PC-3 (cell line): ENCODE measurements around the gene CRADD. TPM values are rescaled to one million over a fixed set of nuclear protein-coding genes. Genes with fewer than 3 reads are reported as not detected.

ENCODE experiments used
- ATAC-seq: fragments of 200-7000 bp; cut with Tn5 transposase; 2 replicates; pipeline ENCODE4 v1.9.1; 2020; ENCODE audit warnings: mild to moderate bottlenecking, moderate library complexity
- BruUV-seq: library from RNA; stranded (reverse); fragments of 400-500 nt; replicated peaks from 2 replicates; lab custom pipeline; 2021; lab: Mats Ljungman, UMichigan
- CTCF ChIA-PET: fragments of 300-600 bp; sonication (Branson Sonifier 250); formaldehyde crosslinking; loops from one replicate; lab custom pipeline; 2022; ENCODE audit warnings: antibody characterized with exemption; lab: Charles Lee
- POLR2A ChIA-PET: fragments of 300-600 bp; sonication (Branson Sonifier 250); formaldehyde crosslinking; loops from one replicate; lab custom pipeline; 2022; ENCODE audit warnings: antibody characterized with exemption; ENCODE audit not compliant: unreplicated experiment; lab: Charles Lee
- DNase-seq: peaks from one replicate; pipeline ENCODE4 v3.0.0-alpha.2; 2015
- H2AFZ ChIP-seq: fragments of 300-600 bp; sonication (generic); 2 replicates; pipeline ENCODE4 v1.6.0; 2016; ENCODE audit warnings: antibody characterized with exemption, low read length
- H3F3A ChIP-seq: fragments of 300-600 bp; sonication (generic); one replicate; pipeline ENCODE4 v1.6.0; 2017; ENCODE audit warnings: antibody characterized with exemption, low read length, control low read depth, mild to moderate bottlenecking; ENCODE audit not compliant: unreplicated experiment
- H3K27ac ChIP-seq: fragments of 300-600 bp; sonication (generic); 2 replicates; pipeline ENCODE4 v1.5.1; 2016; ENCODE audit warnings: mild to moderate bottlenecking, low read length
- H3K27me3 ChIP-seq: fragments of 300-600 bp; sonication (generic); 2 replicates; pipeline ENCODE4 v1.6.1; 2016; ENCODE audit warnings: low read length, mixed read lengths
- H3K36me3 ChIP-seq: fragments of 300-600 bp; sonication (generic); 2 replicates; pipeline ENCODE4 v1.6.1; 2016; ENCODE audit warnings: low read depth, mixed run types, low read length, mixed read lengths
- H3K4me1 ChIP-seq: fragments of 300-600 bp; sonication (generic); 2 replicates; pipeline ENCODE4 v1.5.1; 2016; ENCODE audit warnings: low read length; ENCODE audit not compliant: insufficient read depth
- H3K4me2 ChIP-seq: fragments of 300-600 bp; sonication (generic); 2 replicates; pipeline ENCODE4 v1.6.0; 2016; ENCODE audit warnings: low read length
- H3K4me3 ChIP-seq: fragments of 300-600 bp; sonication (generic); 2 replicates; pipeline ENCODE4 v1.5.1; 2016; ENCODE audit warnings: mild to moderate bottlenecking, low read length, mixed read lengths
- H3K79me2 ChIP-seq: fragments of 300-600 bp; sonication (generic); 2 replicates; pipeline ENCODE4 v1.6.1; 2017; ENCODE audit warnings: low read length, mixed read lengths
- H3K9ac ChIP-seq: fragments of 300-600 bp; sonication (generic); 2 replicates; pipeline ENCODE4 v1.6.0; 2016; ENCODE audit warnings: mild to moderate bottlenecking, low read length
- H3K9me2 ChIP-seq: fragments of 300-600 bp; sonication (generic); replicated peaks from 2 replicates; pipeline ENCODE4 v1.6.1; 2016; ENCODE audit warnings: mixed run types, low read length, mixed read lengths
- H3K9me3 ChIP-seq: fragments of 300-600 bp; sonication (generic); 2 replicates; pipeline ENCODE4 v1.6.1; 2016; ENCODE audit warnings: low read length, mixed read lengths
- H4K20me1 ChIP-seq: fragments of 300-600 bp; sonication (generic); 2 replicates; pipeline ENCODE4 v1.6.1; 2016; ENCODE audit warnings: low read length, mixed read lengths
- EZH2 ChIP-seq: fragments of 300-600 bp; sonication (generic); IDR thresholded peaks from one replicate; pipeline ENCODE4 v1.6.1; 2017; ENCODE audit warnings: antibody characterized with exemption, mild to moderate bottlenecking, low read length; ENCODE audit not compliant: unreplicated experiment
- EZH2phosphoT487 ChIP-seq: fragments of 300-600 bp; sonication (generic); IDR thresholded peaks from 2 replicates; pipeline ENCODE4 v1.6.1; 2018; ENCODE audit warnings: mild to moderate bottlenecking, antibody characterized with exemption, low read length, borderline replicate concordance
- intact Hi-C: fragments of 100-400 bp; cut with micrococcal nuclease; formaldehyde crosslinking; loops from 2 replicates; pipeline ENCODE4 v1.9.0; 2023
- total RNA-seq: library from RNA; depleted of rRNA; stranded (reverse); fragments of >200 nt; gene quantifications from 2 replicates; pipeline ENCODE4 v1.2.3, GENCODE V29; 2014
- TF ChIP-seq, protein P1 (sequence below): fragments of 300-600 bp; sonication (generic); conservative IDR thresholded peaks from 2 replicates; pipeline ENCODE4 v1.5.1; 2017; ENCODE audit warnings: antibody characterized with exemption, low read depth, mild to moderate bottlenecking, low read length

Gene CRADD
- total RNA-seq, 1 experiment from 2014 or later: 11.4 TPM

DNA sequence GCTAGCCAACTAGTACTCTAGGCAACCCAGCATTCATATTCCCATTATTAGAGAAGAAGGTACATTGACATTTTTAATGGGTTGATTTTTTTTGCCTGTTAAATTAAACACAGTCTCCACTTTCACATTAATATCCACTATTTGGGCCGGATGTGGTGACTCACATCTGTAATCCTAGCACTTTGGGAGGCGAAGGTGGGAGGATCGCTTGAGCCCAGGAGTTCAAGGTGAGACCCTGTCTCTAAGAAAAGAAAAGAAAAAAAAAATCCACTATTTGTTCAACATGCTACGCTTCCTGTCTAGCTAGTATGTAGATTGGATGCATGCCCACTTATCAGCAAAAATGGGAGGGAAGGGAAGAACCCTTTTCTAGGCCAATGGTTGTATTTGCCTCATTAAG is 7.1 kb upstream of the CRADD start:
- POLR2A ChIA-PET: no interaction called here
- CTCF ChIA-PET: no interaction called here
- Histone ChIP-seq H3K9ac (no peak overlapping the region), H3K4me1 (0 out of 2 replicates have a peak, but pooled peaks cover 5% of the 10 kb centered on the region), H2AFZ (no peak overlapping the region), H3K4me3 (no peak overlapping the region), H3F3A (no peaks in the 10 kb centered on the region), H3K9me3 (no peaks in the 10 kb centered on the region), H3K79me2 (no peaks in the 10 kb centered on the region), H3K9me2 (no peaks in the 10 kb centered on the region), H3K27ac (no peak overlapping the region), H4K20me1 (no peaks in the 10 kb centered on the region), H3K36me3 (no peaks in the 10 kb centered on the region), H3K27me3 (no peaks in the 10 kb centered on the region), H3K4me2 (no peak overlapping the region)
- TF ChIP-seq EZH2: no peak
- TF ChIP-seq, protein P1, sequence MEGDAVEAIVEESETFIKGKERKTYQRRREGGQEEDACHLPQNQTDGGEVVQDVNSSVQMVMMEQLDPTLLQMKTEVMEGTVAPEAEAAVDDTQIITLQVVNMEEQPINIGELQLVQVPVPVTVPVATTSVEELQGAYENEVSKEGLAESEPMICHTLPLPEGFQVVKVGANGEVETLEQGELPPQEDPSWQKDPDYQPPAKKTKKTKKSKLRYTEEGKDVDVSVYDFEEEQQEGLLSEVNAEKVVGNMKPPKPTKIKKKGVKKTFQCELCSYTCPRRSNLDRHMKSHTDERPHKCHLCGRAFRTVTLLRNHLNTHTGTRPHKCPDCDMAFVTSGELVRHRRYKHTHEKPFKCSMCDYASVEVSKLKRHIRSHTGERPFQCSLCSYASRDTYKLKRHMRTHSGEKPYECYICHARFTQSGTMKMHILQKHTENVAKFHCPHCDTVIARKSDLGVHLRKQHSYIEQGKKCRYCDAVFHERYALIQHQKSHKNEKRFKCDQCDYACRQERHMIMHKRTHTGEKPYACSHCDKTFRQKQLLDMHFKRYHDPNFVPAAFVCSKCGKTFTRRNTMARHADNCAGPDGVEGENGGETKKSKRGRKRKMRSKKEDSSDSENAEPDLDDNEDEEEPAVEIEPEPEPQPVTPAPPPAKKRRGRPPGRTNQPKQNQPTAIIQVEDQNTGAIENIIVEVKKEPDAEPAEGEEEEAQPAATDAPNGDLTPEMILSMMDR: no peak
- TF ChIP-seq EZH2phosphoT487: no peak
- no peak for ATAC-seq
- no TSS peak for BruUV-seq
- peak; percentile 12 for DNase-seq
- intact Hi-C loops: loop anchor here (10.0 kb wide), 1 partner anchor 45 kb away; no protein-coding TSS in a partner anchor

DNA sequence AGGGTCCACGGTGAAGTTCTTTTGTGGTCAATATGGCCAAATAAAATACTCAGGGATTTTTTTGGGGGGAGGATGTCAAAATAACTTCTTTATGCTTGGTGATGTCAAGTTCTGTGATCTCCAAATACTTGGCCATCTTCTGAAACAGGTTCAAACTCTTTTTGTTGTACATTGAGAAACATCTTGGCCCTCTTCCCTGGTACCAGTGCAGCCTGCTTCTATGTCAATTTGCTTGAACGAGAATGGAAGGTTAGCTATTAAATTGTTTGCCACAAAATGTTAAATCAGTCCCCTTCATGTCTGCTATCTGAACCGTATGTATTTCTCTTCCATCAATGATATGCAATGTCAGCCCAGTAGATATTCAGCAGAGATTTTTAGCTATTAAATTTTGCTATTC is 6.1 kb upstream of the CRADD start:
- CTCF ChIA-PET: no interaction called here
- Histone ChIP-seq H3K27ac (no peak overlapping the region), H3K4me2 (no peak overlapping the region), H3K27me3 (no peaks in the 10 kb centered on the region), H2AFZ (no peak overlapping the region), H3K9ac (no peak overlapping the region), H3K36me3 (no peaks in the 10 kb centered on the region), H3F3A (no peaks in the 10 kb centered on the region), H3K9me2 (no peaks in the 10 kb centered on the region), H4K20me1 (no peaks in the 10 kb centered on the region), H3K4me3 (no peak overlapping the region), H3K4me1 (0 out of 2 replicates have a peak, but pooled peaks cover 5% of the 10 kb centered on the region), H3K9me3 (no peaks in the 10 kb centered on the region), H3K79me2 (no peaks in the 10 kb centered on the region)
- BruUV-seq: no TSS peak
- ATAC-seq: no peak
- POLR2A ChIA-PET: no interaction called here
- intact Hi-C loops: loop anchor here (10.0 kb wide), 1 partner anchor 46 kb away; no protein-coding TSS in a partner anchor
- DNase-seq: no peak
- TF ChIP-seq EZH2: no peak
- no peak for TF ChIP-seq EZH2phosphoT487
- TF ChIP-seq, protein P1: no peak

- Histone ChIP-seq H3K36me3 (no peaks in the 10 kb centered on the region), H3K9me3 (no peaks in the 10 kb centered on the region), H3K9ac (no peak overlapping the region), H3K79me2 (no peaks in the 10 kb centered on the region), H3K27me3 (no peaks in the 10 kb centered on the region), H3K27ac (no peak overlapping the region), H2AFZ (no peak overlapping the region), H3K4me2 (no peak overlapping the region), H3K4me1 (peaks cover 15% of the 10 kb centered on the region), H3K4me3 (no peak overlapping the region), H3K9me2 (peaks cover 4% of the 10 kb centered on the region; the same call in 1 of the 2 replicates), H4K20me1 (no peaks in the 10 kb centered on the region), H3F3A (no peaks in the 10 kb centered on the region)
- POLR2A ChIA-PET: no interaction called here
- intact Hi-C loops: loop anchor here (10.0 kb wide), 1 partner anchor 48 kb away; no protein-coding TSS in a partner anchor
- CTCF ChIA-PET: no interaction called here
- TF ChIP-seq EZH2: no peak
- TF ChIP-seq, protein P1: no peak
- no peak for TF ChIP-seq EZH2phosphoT487
- no peak for DNase-seq
- ATAC-seq: no peak
- BruUV-seq: no TSS peak
These were observed 4.1 kb upstream of the CRADD start for GRCh38 chr12:93673084-93673483.
